ENCODE results near the gene DDX4.
"Not testable (repeated sequence)": the region's sequence is repeated elsewhere in the genome, so short reads cannot be mapped to it uniquely, and the experiment has no call there.

The DDX4 gene

DNA sequence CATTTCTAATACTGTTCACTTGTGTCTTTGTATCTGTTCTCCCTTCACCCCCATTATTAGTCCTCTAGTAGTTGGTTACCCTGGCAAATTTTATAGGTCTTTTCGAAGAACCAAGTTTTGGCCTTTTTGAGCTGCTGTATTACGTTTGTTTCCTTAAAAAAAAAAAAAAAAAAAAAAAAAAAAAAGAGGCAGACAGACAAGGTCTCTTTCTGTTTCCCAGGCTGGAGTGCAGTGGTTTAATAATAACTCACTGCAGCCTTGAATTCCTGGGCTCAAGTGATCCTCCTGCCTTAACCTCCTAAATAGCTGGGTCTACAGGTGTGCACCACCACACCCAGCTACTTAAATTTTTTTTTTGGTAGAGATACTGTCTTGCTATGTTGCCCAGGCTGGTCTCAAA lies 20.9 kb downstream of the DDX4 start:
- Mint-ChIP-seq H3K4me1 (no peaks in the 10 kb centered on the region), H3K9me3 (no peaks in the 10 kb centered on the region), H3K4me3 (no peak overlapping the region), H3K27ac (no peak overlapping the region), H3K36me3 (no peaks in the 10 kb centered on the region), H3K27me3 (peaks cover 40% of the 10 kb centered on the region)
- ATAC-seq: no peak

DNA sequence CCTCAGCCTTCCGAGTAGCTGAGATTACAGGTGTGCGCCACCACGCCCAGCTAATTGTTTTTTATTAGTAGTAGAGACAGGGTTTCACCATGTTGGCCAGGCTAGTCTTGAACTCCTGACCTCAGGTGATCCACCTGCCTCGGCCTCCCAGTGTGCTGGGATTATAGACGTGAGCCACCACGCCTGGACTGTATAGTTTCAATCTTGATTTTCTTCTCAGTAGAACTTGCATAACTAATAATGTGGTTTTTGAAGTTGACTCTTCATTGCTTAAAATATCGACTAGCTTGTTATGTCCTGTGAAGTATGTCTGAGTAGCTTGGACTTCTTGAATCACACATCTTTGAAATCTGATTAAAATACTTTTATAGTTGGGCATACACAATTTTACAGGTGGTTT lies 23.9 kb downstream of the DDX4 start:
- H3K4me3 Mint-ChIP-seq, H3K27ac Mint-ChIP-seq, H3K36me3 Mint-ChIP-seq, H3K9me3 Mint-ChIP-seq, ATAC-seq, H3K4me1 Mint-ChIP-seq: not testable (repeated sequence)
- H3K27me3 Mint-ChIP-seq: peaks cover 40% of the 10 kb centered on the region

DNA sequence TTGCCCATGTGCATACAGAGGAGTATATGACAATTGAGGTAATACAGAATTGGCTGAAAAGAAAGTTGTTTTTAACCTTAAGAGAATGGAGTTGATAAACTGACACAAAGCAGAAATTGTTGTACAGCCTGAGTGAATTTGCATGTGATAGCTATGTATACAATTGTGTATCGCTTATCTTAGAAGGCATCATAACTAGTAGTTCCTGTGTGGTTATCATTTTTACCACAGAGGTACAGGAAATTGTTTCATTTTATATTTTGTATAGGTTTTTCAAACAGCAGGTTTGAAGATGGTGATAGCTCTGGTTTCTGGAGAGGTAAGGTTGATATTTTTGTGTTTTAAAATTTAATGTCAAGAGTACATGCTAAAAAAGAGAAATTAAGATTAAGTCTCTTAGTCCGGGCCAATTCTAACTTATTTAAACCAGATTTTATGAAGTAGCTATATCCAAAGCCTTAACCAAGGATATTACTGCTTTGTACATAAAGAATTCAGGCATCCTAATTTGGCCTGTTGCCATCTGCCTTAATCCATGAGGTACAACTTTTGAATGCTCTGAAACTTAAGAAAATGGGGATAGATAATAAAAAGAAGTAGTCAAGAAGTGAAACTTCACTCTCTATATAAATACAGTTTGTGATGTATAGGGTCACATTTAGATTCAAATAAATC lies 26.0 kb downstream of the DDX4 start:
- H3K9me3 Mint-ChIP-seq: peaks cover 3% of the 10 kb centered on the region
- no peaks in the 10 kb centered on the region for H3K36me3 Mint-ChIP-seq
- no peak overlapping the region for H3K27ac Mint-ChIP-seq
- H3K27me3 Mint-ChIP-seq: peaks cover 26% of the 10 kb centered on the region
- H3K4me1 Mint-ChIP-seq: no peaks in the 10 kb centered on the region
- H3K4me3 Mint-ChIP-seq: no peak overlapping the region
- no peak for ATAC-seq

DNA sequence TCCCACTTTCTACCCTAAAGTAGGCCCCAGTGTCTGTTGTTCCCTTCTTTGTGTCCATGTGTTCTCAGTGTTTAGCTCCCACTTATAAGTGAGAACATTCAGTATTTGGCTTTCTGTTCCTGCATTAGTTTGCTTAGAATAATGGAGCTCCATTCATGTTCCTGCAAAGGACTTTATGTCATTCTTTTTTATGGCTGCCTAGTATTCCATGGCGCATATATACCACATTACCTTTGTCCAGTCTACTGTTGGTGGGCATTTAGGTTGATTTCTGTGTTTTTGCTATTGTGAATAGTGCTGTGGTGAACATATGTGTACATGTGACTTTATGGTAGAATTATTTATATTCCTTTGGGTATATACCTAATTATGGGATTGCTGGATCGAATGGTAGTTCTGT lies 30.4 kb downstream of the DDX4 start:
- ATAC-seq: no peak

DNA sequence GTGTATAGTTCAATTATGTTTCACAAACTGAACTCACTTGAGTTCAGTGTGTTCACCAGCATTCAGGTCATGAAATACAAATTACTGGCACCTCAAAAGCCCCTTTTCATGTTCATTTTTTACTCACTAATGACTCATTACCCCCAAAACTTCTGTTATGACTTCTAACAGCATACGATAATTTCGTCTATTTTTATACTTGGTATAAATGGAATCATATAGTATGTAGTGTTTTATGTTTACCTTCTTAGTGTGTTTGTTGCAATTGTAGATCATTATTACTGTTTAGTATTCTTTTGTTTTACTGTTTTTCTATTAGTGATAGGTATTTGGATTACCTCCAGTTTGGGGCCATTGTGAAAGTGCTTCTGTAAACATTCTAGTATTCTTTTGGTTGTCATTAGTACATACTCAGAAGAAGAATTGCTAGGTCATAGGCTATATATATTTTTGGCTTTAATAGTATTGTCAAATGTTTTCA lies 33.4 kb downstream of the DDX4 start:
- Mint-ChIP-seq H3K4me3 (no peak overlapping the region), H3K27ac (no peak overlapping the region), H3K27me3 (peaks cover 5% of the 10 kb centered on the region), H3K4me1 (no peaks in the 10 kb centered on the region), H3K36me3 (no peaks in the 10 kb centered on the region), H3K9me3 (peaks cover 9% of the 10 kb centered on the region)
- no peak for ATAC-seq

More for the DNA sequence above, 30.4 kb downstream of the DDX4 start:
- no peaks in the 10 kb centered on the region for H3K27me3 Mint-ChIP-seq
- no peaks in the 10 kb centered on the region for H3K4me1 Mint-ChIP-seq
- H3K4me3 Mint-ChIP-seq: no peak overlapping the region
- no peaks in the 10 kb centered on the region for H3K36me3 Mint-ChIP-seq
- peaks cover 9% of the 10 kb centered on the region for H3K9me3 Mint-ChIP-seq
- no peak overlapping the region for H3K27ac Mint-ChIP-seq

- no peaks in the 10 kb centered on the region for H3K4me1 Mint-ChIP-seq
- H3K36me3 Mint-ChIP-seq: no peaks in the 10 kb centered on the region
- no peak overlapping the region for H3K27ac Mint-ChIP-seq
- no peak overlapping the region for H3K4me3 Mint-ChIP-seq
- H3K9me3 Mint-ChIP-seq: peaks cover 9% of the 10 kb centered on the region
- no peak for ATAC-seq
- H3K27me3 Mint-ChIP-seq: peaks cover 24% of the 10 kb centered on the region
Observed at GRCh38 chr5:55773057-55773456, 35.2 kb downstream of the DDX4 start.

GRCh38 chr5:55777332-55777731 lies 39.5 kb downstream of the DDX4 start:
- no peaks in the 10 kb centered on the region for H3K9me3 Mint-ChIP-seq
- H3K27me3 Mint-ChIP-seq: peaks cover 24% of the 10 kb centered on the region
- no peak overlapping the region for H3K27ac Mint-ChIP-seq
- no peaks in the 10 kb centered on the region for H3K4me1 Mint-ChIP-seq
- ATAC-seq: no peak
- H3K36me3 Mint-ChIP-seq: no peaks in the 10 kb centered on the region
- H3K4me3 Mint-ChIP-seq: no peak overlapping the region

- H3K4me3 Mint-ChIP-seq: no peak overlapping the region
- no peaks in the 10 kb centered on the region for H3K4me1 Mint-ChIP-seq
- H3K27ac Mint-ChIP-seq: no peak overlapping the region
- no peaks in the 10 kb centered on the region for H3K27me3 Mint-ChIP-seq
- no peaks in the 10 kb centered on the region for H3K36me3 Mint-ChIP-seq
- no peaks in the 10 kb centered on the region for H3K9me3 Mint-ChIP-seq
- no peak for ATAC-seq
Observed at GRCh38 chr5:55800924-55801323, 63.1 kb downstream of the DDX4 start.

DNA sequence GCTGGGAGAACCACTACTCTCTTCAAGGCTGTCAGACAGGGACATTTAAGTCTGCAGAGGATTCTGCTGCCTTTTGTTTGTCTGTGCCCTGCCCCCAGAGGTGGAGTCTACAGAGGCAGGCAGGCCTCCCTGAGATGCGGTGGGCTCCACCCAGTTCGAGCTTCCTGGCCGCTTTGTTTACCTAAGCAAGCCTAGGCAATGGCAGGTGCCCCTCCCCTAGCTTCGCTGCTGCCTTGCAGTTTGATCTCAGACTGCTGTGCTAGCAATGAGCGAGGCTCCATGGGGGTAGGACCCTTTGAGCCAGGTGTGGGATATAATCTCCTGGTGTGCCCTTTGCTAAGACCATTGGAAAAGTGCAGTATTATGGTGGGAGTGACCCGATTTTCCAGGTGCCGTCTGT lies 71.0 kb downstream of the DDX4 start:
- not testable (repeated sequence) for H3K4me1 Mint-ChIP-seq, H3K4me3 Mint-ChIP-seq, H3K27ac Mint-ChIP-seq, ATAC-seq, H3K9me3 Mint-ChIP-seq, H3K36me3 Mint-ChIP-seq
- peaks cover 13% of the 10 kb centered on the region for H3K27me3 Mint-ChIP-seq

GRCh38 chr5:55815939-55816338 lies 78.1 kb downstream of the DDX4 start:
- H3K36me3 Mint-ChIP-seq, ATAC-seq, H3K27me3 Mint-ChIP-seq, H3K9me3 Mint-ChIP-seq, H3K4me3 Mint-ChIP-seq, H3K27ac Mint-ChIP-seq, H3K4me1 Mint-ChIP-seq: not testable (repeated sequence)

- no peaks in the 10 kb centered on the region for H3K4me1 Mint-ChIP-seq
Observed at GRCh38 chr5:55816342-55816741, 78.5 kb downstream of the DDX4 start.

DNA sequence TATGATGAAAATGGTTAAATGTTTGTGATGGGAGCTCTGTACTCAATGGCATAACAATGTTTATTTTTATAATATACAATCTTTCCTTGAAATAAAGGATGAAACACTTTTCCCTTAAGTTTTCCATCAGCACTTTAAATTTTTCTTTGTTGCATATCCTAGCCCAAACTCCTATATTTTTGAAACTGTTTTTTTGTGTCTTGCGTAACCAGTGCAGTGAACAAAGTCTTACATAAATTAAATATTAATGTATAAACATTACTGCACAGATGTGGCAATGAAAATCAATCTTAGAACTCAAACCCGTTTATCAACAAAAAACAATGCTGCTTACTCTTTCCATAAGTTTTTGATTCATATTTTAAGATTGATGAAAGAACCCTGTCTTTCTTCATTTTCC lies 79.2 kb downstream of the DDX4 start:
- no peak for ATAC-seq
- Mint-ChIP-seq H3K27ac (no peak overlapping the region), H3K27me3 (peaks cover 11% of the 10 kb centered on the region), H3K4me3 (no peak overlapping the region), H3K9me3 (no peaks in the 10 kb centered on the region), H3K4me1 (peaks cover 1% of the 10 kb centered on the region), H3K36me3 (no peaks in the 10 kb centered on the region)

More at GRCh38 chr5:55816342-55816741, 78.5 kb downstream of the DDX4 start:
- ATAC-seq: no peak
- H3K9me3 Mint-ChIP-seq: no peaks in the 10 kb centered on the region
- H3K36me3 Mint-ChIP-seq: no peaks in the 10 kb centered on the region
- no peak overlapping the region for H3K4me3 Mint-ChIP-seq
- H3K27ac Mint-ChIP-seq: no peak overlapping the region
- peaks cover 4% of the 10 kb centered on the region for H3K27me3 Mint-ChIP-seq

- H3K9me3 Mint-ChIP-seq: no peaks in the 10 kb centered on the region
- H3K4me1 Mint-ChIP-seq: peaks cover 6% of the 10 kb centered on the region
- H3K27me3 Mint-ChIP-seq: peaks cover 46% of the 10 kb centered on the region
- no peaks in the 10 kb centered on the region for H3K36me3 Mint-ChIP-seq
- ATAC-seq: no peak
- H3K27ac Mint-ChIP-seq: no peak overlapping the region
- H3K4me3 Mint-ChIP-seq: no peak overlapping the region
Observed at GRCh38 chr5:55820488-55820887, 82.6 kb downstream of the DDX4 start.

GRCh38 chr5:55821731-55822512 lies 84.1 kb downstream of the DDX4 start:
- H3K36me3 Mint-ChIP-seq: no peaks in the 10 kb centered on the region
- no peak overlapping the region for H3K4me3 Mint-ChIP-seq
- H3K27me3 Mint-ChIP-seq: peaks cover 56% of the 10 kb centered on the region

DNA sequence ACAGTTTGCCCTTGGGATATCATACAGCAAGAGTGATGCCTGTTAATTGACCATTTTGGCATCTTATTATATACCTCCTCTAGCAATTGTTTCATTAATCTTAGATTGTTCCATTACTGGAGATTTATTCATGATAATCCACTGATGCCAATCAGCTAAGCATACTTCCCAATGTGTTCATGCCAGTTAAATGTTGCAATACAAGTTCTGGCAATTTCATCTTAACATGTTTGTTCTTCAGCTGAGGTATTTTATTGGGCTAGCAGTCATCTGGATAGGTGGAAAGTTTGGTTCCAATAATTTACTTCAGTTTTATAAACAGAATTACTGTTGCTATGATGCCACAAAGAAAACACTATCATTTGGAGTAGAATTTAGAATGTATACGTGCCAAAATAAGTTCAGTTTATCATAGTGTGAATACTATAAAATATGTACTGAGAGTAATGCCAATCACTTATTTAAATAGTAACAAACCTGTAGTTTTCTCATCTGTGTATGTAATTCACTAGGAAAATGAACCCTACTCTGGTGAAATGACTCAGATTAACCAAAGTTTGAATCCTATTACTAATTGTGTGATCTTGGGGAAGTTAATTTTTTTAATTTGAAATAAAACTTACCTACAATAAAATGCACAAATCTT lies 85.4 kb downstream of the DDX4 start:
- no peak for ATAC-seq
- Mint-ChIP-seq H3K27ac (no peak overlapping the region), H3K36me3 (no peaks in the 10 kb centered on the region), H3K9me3 (no peaks in the 10 kb centered on the region), H3K4me1 (peaks cover 6% of the 10 kb centered on the region), H3K27me3 (peaks cover 56% of the 10 kb centered on the region), H3K4me3 (no peak overlapping the region)

More at GRCh38 chr5:55821731-55822512, 84.1 kb downstream of the DDX4 start:
- no peak for ATAC-seq
- Mint-ChIP-seq H3K27ac (no peak overlapping the region), H3K9me3 (no peaks in the 10 kb centered on the region), H3K4me1 (peaks cover 6% of the 10 kb centered on the region)

Measured in stimulated activated memory B cell treated with anti-CD40 and anti-IgM and Interleukin-4, amounts not matched to agents 10 μg/mL and 1 μg/mL and 100 μg/mL, for 72 hours (primary cell).